Activated B cell treated with CpG ODN at 0.5 μM for 24 hours (primary cell): ENCODE measurements around the gene CRYGS. TPM values are rescaled to one million over a fixed set of nuclear protein-coding genes. Genes with fewer than 3 reads are reported as not detected.

ENCODE experiments used
- ATAC-seq: fragments of 200-7000 bp; cut with Tn5 transposase; one replicate; pipeline ENCODE4 v1.10.0; 2021; ENCODE audit warnings: low read depth, mild to moderate bottlenecking, moderate library complexity
- CTCF ChIA-PET: fragments of 350-600 bp; sonication (Branson Sonifier 250); formaldehyde crosslinking; loops from one replicate; lab custom pipeline; 2021; ENCODE audit warnings: antibody characterized with exemption; lab: Charles Lee
- POLR2A ChIA-PET: fragments of 350-600 bp; sonication (Branson Sonifier 250); formaldehyde crosslinking; loops from one replicate; lab custom pipeline; 2021; ENCODE audit warnings: antibody characterized with exemption; lab: Charles Lee
- DNase-seq: peaks from one replicate; pipeline ENCODE4 v3.0.0; 2022
- H3K27ac Mint-ChIP-seq: one replicate; pipeline ENCODE4 v1.8.0; 2020; ENCODE audit warnings: mixed read lengths
- H3K27me3 Mint-ChIP-seq: one replicate; pipeline ENCODE4 v1.8.0; 2021; ENCODE audit warnings: mixed read lengths
- H3K36me3 Mint-ChIP-seq: one replicate; pipeline ENCODE4 v1.8.0; 2021; ENCODE audit warnings: low read depth, mixed read lengths
- H3K4me1 Mint-ChIP-seq: one replicate; pipeline ENCODE4 v1.8.0; 2021; ENCODE audit warnings: mixed read lengths
- H3K4me3 Mint-ChIP-seq: one replicate; pipeline ENCODE4 v1.8.0; 2020; ENCODE audit warnings: mild to moderate bottlenecking, mixed read lengths
- H3K9me3 Mint-ChIP-seq: one replicate; pipeline ENCODE4 v1.8.0; 2020; ENCODE audit warnings: mixed read lengths
- intact Hi-C: fragments of 100-400 bp; cut with micrococcal nuclease; formaldehyde crosslinking; loops from one replicate; pipeline ENCODE4 v1.15.1; 2024
- total RNA-seq: library from RNA; stranded (reverse); gene quantifications from 2 replicates; pipeline ENCODE4 v1.2.3, GENCODE V29; 2022
- TF ChIP-seq, protein P1 (sequence below): fragments of 200-600 bp; IDR thresholded peaks from one replicate; pipeline ENCODE4 v1.8.0; 2022; ENCODE audit warnings: antibody characterized with exemption, mild to moderate bottlenecking

CRYGS gene
- total RNA-seq, 1 donor from 2014 or later: 4.6 TPM

DNA sequence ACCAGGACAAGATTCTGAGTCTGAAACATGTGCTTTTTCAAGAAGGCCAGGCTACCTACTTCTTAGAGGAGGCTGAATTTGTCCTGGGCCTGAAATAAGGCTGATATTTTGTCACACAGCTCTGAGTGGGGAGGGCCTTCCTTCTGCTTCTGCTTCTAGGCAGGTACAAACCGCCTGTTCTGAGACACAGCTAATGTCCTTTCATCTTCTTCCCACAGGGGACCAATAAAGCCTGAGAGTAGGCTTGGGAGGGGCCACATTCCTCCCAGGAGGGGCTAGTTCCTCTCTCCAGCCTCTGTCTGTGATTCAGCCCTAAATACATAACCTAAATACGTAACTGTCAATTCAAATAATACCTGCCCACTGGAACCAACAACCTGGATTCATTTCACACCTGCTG lies 34.8 kb downstream of the CRYGS start:
- CTCF ChIA-PET: interaction anchor here (0.9 to 2.9 kb wide), 3 partner anchors 25 to 566 kb away, joined by 3 to 24 read pairs (median 13); no protein-coding TSS in a partner anchor
- DNase-seq (no peak), ATAC-seq (peak; percentile 26)
- H3K4me3 Mint-ChIP-seq: no peak overlapping the region
- TF ChIP-seq, protein P1, sequence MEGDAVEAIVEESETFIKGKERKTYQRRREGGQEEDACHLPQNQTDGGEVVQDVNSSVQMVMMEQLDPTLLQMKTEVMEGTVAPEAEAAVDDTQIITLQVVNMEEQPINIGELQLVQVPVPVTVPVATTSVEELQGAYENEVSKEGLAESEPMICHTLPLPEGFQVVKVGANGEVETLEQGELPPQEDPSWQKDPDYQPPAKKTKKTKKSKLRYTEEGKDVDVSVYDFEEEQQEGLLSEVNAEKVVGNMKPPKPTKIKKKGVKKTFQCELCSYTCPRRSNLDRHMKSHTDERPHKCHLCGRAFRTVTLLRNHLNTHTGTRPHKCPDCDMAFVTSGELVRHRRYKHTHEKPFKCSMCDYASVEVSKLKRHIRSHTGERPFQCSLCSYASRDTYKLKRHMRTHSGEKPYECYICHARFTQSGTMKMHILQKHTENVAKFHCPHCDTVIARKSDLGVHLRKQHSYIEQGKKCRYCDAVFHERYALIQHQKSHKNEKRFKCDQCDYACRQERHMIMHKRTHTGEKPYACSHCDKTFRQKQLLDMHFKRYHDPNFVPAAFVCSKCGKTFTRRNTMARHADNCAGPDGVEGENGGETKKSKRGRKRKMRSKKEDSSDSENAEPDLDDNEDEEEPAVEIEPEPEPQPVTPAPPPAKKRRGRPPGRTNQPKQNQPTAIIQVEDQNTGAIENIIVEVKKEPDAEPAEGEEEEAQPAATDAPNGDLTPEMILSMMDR: no peak
- H3K9me3 Mint-ChIP-seq: no peaks in the 10 kb centered on the region
- peaks cover 38% of the 10 kb centered on the region for H3K4me1 Mint-ChIP-seq
- intact Hi-C loops: no loop called here
- no peaks in the 10 kb centered on the region for H3K36me3 Mint-ChIP-seq
- H3K27ac Mint-ChIP-seq: peak overlapping the region; percentile 61
- H3K27me3 Mint-ChIP-seq: peaks cover 4% of the 10 kb centered on the region
- POLR2A ChIA-PET: interaction anchor here (1.1 kb wide), 1 partner anchor 10 kb away, joined by 6 read pairs; no protein-coding TSS in a partner anchor

DNA sequence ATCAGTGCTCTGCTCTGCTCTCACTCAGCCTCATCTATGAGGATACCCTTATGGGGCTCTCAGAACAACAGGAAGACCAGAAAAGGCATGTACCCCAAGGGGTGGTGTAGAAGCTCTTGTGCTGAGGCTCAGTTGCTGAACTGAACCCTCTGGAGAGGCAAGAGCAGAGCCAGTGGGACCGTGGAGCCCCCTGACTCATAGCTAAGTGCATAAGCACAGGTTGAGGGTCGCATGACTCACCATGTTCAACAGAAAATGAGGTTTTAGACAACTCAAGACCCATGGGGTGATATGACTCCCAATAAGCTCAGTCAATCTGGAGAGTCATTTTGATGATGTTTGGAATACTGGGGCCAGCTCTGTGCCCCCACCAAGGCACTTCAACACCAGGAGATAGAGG lies 37.3 kb downstream of the CRYGS start:
- no peak overlapping the region for H3K27ac Mint-ChIP-seq
- H3K9me3 Mint-ChIP-seq: no peaks in the 10 kb centered on the region
- H3K4me3 Mint-ChIP-seq: no peak overlapping the region
- H3K27me3 Mint-ChIP-seq: peaks cover 2% of the 10 kb centered on the region
- ChIA-PET POLR2A (no interaction called here), CTCF (interaction anchor here (0.7 to 0.9 kb wide), 2 partner anchors 33 to 1119 kb away, joined by 3 read pairs; no protein-coding TSS in a partner anchor)
- DNase-seq (no peak), ATAC-seq (no peak)
- TF ChIP-seq, protein P1: no peak
- intact Hi-C loops: no loop called here
- H3K4me1 Mint-ChIP-seq: peaks cover 26% of the 10 kb centered on the region
- H3K36me3 Mint-ChIP-seq: no peaks in the 10 kb centered on the region

- ChIA-PET POLR2A (no interaction called here), CTCF (interaction anchor here (0.9 kb wide), 1 partner anchor 34 kb away, joined by 3 read pairs; no protein-coding TSS in a partner anchor)
- H3K27ac Mint-ChIP-seq: no peak overlapping the region
- no peak overlapping the region for H3K4me3 Mint-ChIP-seq
- peaks cover 20% of the 10 kb centered on the region for H3K4me1 Mint-ChIP-seq
- H3K36me3 Mint-ChIP-seq: no peaks in the 10 kb centered on the region
- no peak for DNase-seq
- intact Hi-C loops: no loop called here
- ATAC-seq: no peak
- no peaks in the 10 kb centered on the region for H3K27me3 Mint-ChIP-seq
- no peaks in the 10 kb centered on the region for H3K9me3 Mint-ChIP-seq
- TF ChIP-seq, protein P1: no peak
These were observed 37.9 kb downstream of the CRYGS start for GRCh38 chr3:186506191-186506739.

GRCh38 chr3:186502966-186503712 lies 41.0 kb downstream of the CRYGS start:
- Mint-ChIP-seq H3K9me3 (peaks cover 7% of the 10 kb centered on the region), H3K27ac (no peak overlapping the region), H3K27me3 (no peaks in the 10 kb centered on the region), H3K4me3 (no peak overlapping the region), H3K4me1 (peaks cover 4% of the 10 kb centered on the region), H3K36me3 (no peaks in the 10 kb centered on the region)
- no peak for DNase-seq
- TF ChIP-seq, protein P1: no peak
- no peak for ATAC-seq
- ChIA-PET CTCF (no interaction called here), POLR2A (no interaction called here)
- intact Hi-C loops: no loop called here
